ENCODE data around the gene GRM1. TPM values are rescaled to one million over a fixed set of nuclear protein-coding genes. Genes with fewer than 3 reads are reported as not detected.

The GRM1 gene
- total and polyA plus RNA-seq, 4 donors = 0.02 to 0.12 (median 0.06) TPM

- ATAC-seq (ENCODE audit: insufficient read depth, low FRiP score) = no peak
- H3K27ac ChIP-seq (ENCODE audit: low read depth in 1 of 2, low read length in 1 of 2) = no peak overlapping the region
- no peaks in the 10 kb centered on the region for H3K27me3 ChIP-seq (ENCODE audit: control insufficient read depth in 3 of 3, insufficient read depth in 3 of 3, low read length in 2 of 3)
- H3K9me3 ChIP-seq (ENCODE audit: control insufficient read depth in 4 of 4, insufficient read depth in 3 of 4, low read length in 3 of 4) = no peaks in the 10 kb centered on the region
- 80 to 91% methylated on average over 4 of the region's 4 CpGs for WGBS, 2 donors
- no peak overlapping the region for H3K4me3 ChIP-seq
- H3K4me1 ChIP-seq (ENCODE audit: control insufficient read depth in 5 of 5, insufficient read depth in 5 of 5, low read length in 5 of 5) = no peaks in the 10 kb centered on the region
- no peak for TF ChIP-seq CTCF (IDR thresholded peaks at IDR 0.05; ENCODE audit: control extremely low read depth, extremely low read depth)
- no peaks in the 10 kb centered on the region for H3K36me3 ChIP-seq (ENCODE audit: control insufficient read depth in 4 of 4, insufficient read depth in 4 of 4, low read length in 4 of 4)
- H3K9ac ChIP-seq (ENCODE audit: insufficient read depth in 1 of 2, low read length in 2 of 2) = no peak overlapping the region
- DNase-seq = no peak
Observed at GRCh38 chr6:146315381-146316174, 286.7 kb downstream of the GRM1 start.

- Histone ChIP-seq H3K9me3 (ENCODE audit: control insufficient read depth in 4 of 4, insufficient read depth in 3 of 4, low read length in 3 of 4) (no peaks in the 10 kb centered on the region), H3K4me3 (no peak overlapping the region), H3K27ac (ENCODE audit: low read depth in 1 of 2, low read length in 1 of 2) (no peak overlapping the region), H3K4me1 (ENCODE audit: control insufficient read depth in 5 of 5, insufficient read depth in 5 of 5, low read length in 5 of 5) (no peaks in the 10 kb centered on the region), H3K27me3 (ENCODE audit: control insufficient read depth in 3 of 3, insufficient read depth in 3 of 3, low read length in 2 of 3) (no peaks in the 10 kb centered on the region), H3K36me3 (ENCODE audit: control insufficient read depth in 4 of 4, insufficient read depth in 4 of 4, low read length in 4 of 4) (no peaks in the 10 kb centered on the region), H3K9ac (ENCODE audit: insufficient read depth in 1 of 2, low read length in 2 of 2) (no peak overlapping the region)
- no peak for ATAC-seq (ENCODE audit: insufficient read depth, low FRiP score)
- TF ChIP-seq CTCF (IDR thresholded peaks at IDR 0.05; ENCODE audit: control extremely low read depth, extremely low read depth) = no peak
- DNase-seq = no peak
- whole genome bisulfite sequencing, 2 donors = 83 to 87% methylated on average over 5 of the region's 5 CpGs
Observed at GRCh38 chr6:146316175-146316495, 287.3 kb downstream of the GRM1 start.

- DNase-seq (no peak), ATAC-seq (ENCODE audit: insufficient read depth, low FRiP score) (no peak)
- WGBS, 2 donors = 76 to 80% methylated on average over 3 of the region's 3 CpGs
Observed at GRCh38 chr6:146331013-146331412, 302.2 kb downstream of the GRM1 start.

More at GRCh38 chr6:146331013-146331412, 302.2 kb downstream of the GRM1 start:
- H3K9ac ChIP-seq (ENCODE audit: insufficient read depth in 1 of 2, low read length in 2 of 2) = no peak overlapping the region
- H3K27ac ChIP-seq (ENCODE audit: low read depth in 1 of 2, low read length in 1 of 2) = no peak overlapping the region
- no peak overlapping the region for H3K4me3 ChIP-seq
- no peaks in the 10 kb centered on the region for H3K9me3 ChIP-seq (ENCODE audit: control insufficient read depth in 4 of 4, insufficient read depth in 3 of 4, low read length in 3 of 4)
- no peak for TF ChIP-seq CTCF (IDR thresholded peaks at IDR 0.05; ENCODE audit: control extremely low read depth, extremely low read depth)
- peaks cover 0 to 4% (median 0%) of the 10 kb centered on the region in 5 donors for H3K4me1 ChIP-seq (ENCODE audit: control insufficient read depth in 5 of 5, insufficient read depth in 5 of 5, low read length in 5 of 5)
- no peaks in the 10 kb centered on the region for H3K36me3 ChIP-seq (ENCODE audit: control insufficient read depth in 4 of 4, insufficient read depth in 4 of 4, low read length in 4 of 4)
- no peaks in the 10 kb centered on the region for H3K27me3 ChIP-seq (ENCODE audit: control insufficient read depth in 3 of 3, insufficient read depth in 3 of 3, low read length in 2 of 3)

Data from lung (tissue), 12 donors.